B cell (primary cell): Measurements from ENCODE around the gene CNTNAP2. TPM values are rescaled to one million over a fixed set of nuclear protein-coding genes. Genes with fewer than 3 reads are reported as not detected.

ENCODE experiments used
- ATAC-seq: fragments of 200-7000 bp; cut with Tn5 transposase; one replicate; pipeline ENCODE4 v1.10.0; 2021; ENCODE audit warnings: low read depth, mild to moderate bottlenecking, moderate number of reproducible peaks, moderate library complexity
- CTCF ChIA-PET: fragments of 350-600 bp; sonication (Branson Sonifier 250); formaldehyde crosslinking; loops from one replicate; lab custom pipeline; 2021; ENCODE audit warnings: antibody characterized with exemption, inconsistent platforms; lab: Charles Lee
- POLR2A ChIA-PET: fragments of 350-600 bp; sonication (Branson Sonifier 250); formaldehyde crosslinking; loops from one replicate; lab custom pipeline; 2021; ENCODE audit warnings: antibody characterized with exemption; lab: Charles Lee
- DNase-seq: peaks from one replicate; pipeline ENCODE4 v3.0.0; 2013
- H2AFZ ChIP-seq: 2 replicates; pipeline ENCODE4 v1.6.1; 2012; ENCODE audit warnings: mild to moderate bottlenecking, low read depth, low read length; ENCODE audit not compliant: insufficient read depth, poor library complexity, severe bottlenecking
- H3K27ac ChIP-seq, 2 donors: 1 replicate in 1 of 2; 2 replicates in 1 of 2; pipeline ENCODE4 v1.5.1; 2012 to 2013; ENCODE audit warnings: low read length in 2 of 2, mild to moderate bottlenecking in 2 of 2, moderate library complexity in 1 of 2
- H3K27me3 ChIP-seq, 4 experiments: fragments of 200-600 bp in 1 of 4; sonication (generic) in 1 of 4; replicated peaks in 1 of 4; 1 replicate in 2 of 4; 2 replicates in 2 of 4; pipeline versions ENCODE4 v1.6.1 to v1.7.0; 2013 to 2016; ENCODE audit warnings: low read length in 3 of 4, mild to moderate bottlenecking in 2 of 4, mixed read lengths in 1 of 4, moderate library complexity in 1 of 4; ENCODE audit not compliant: insufficient read depth in 4 of 4, control insufficient read depth in 3 of 4; ENCODE audit errors: control extremely low read depth in 1 of 4
- H3K36me3 ChIP-seq, 2 experiments: replicated peaks in 1 of 2; 1 replicate in 1 of 2; 2 replicates in 1 of 2; pipeline versions ENCODE4 v1.6.1 to v1.7.1; 2013; ENCODE audit warnings: low read length in 1 of 2; ENCODE audit not compliant: insufficient read depth in 2 of 2, control insufficient read depth in 1 of 2; ENCODE audit errors: control extremely low read depth in 1 of 2, extremely low read depth in 1 of 2
- H3K4me1 ChIP-seq, 2 donors: fragments of 200-600 bp in 1 of 2; sonication (generic) in 1 of 2; 1 replicate in 1 of 2; 2 replicates in 1 of 2; pipeline versions ENCODE4 v1.5.1 to v1.6.1; 2013 to 2017; ENCODE audit warnings: low read length in 2 of 2; ENCODE audit not compliant: control insufficient read depth in 2 of 2, insufficient read depth in 2 of 2
- H3K4me2 ChIP-seq: replicated peaks from 2 replicates; pipeline ENCODE3; 2012; ENCODE audit warnings: mild to moderate bottlenecking, low read depth, low read length; ENCODE audit not compliant: poor library complexity, severe bottlenecking
- H3K4me3 ChIP-seq, 5 experiments: fragments of 200-600 bp in 1 of 5; sonication (generic) in 1 of 5; 1 replicate in 3 of 5; 2 replicates in 2 of 5; pipeline versions ENCODE4 v1.5.1 to v1.7.0; 2011 to 2016; ENCODE audit warnings: low read length in 4 of 5, mild to moderate bottlenecking in 4 of 5, low read depth in 2 of 5, control low read depth in 1 of 5, moderate library complexity in 1 of 5; ENCODE audit not compliant: insufficient read depth in 1 of 5; ENCODE audit errors: control extremely low read depth in 1 of 5, extremely low read depth in 1 of 5
- H3K79me2 ChIP-seq: fragments of 200-600 bp; sonication (generic); one replicate; pipeline ENCODE4 v1.6.0; 2016; ENCODE audit warnings: low read length; ENCODE audit not compliant: control insufficient read depth, insufficient read depth
- H3K9ac ChIP-seq: fragments of 200-600 bp; sonication (generic); 2 replicates; pipeline ENCODE4 v1.6.1; 2017; ENCODE audit warnings: mild to moderate bottlenecking, low read length, moderate library complexity
- H3K9me3 ChIP-seq, 3 donors: one replicate each; pipeline versions ENCODE4 v1.6.1 to v1.7.1; 2013; ENCODE audit warnings: low read length in 2 of 3; ENCODE audit not compliant: control insufficient read depth in 2 of 3, insufficient read depth in 1 of 3; ENCODE audit errors: control extremely low read depth in 1 of 3
- H4K20me1 ChIP-seq: 2 replicates; pipeline ENCODE4 v1.6.0; 2012; ENCODE audit warnings: mild to moderate bottlenecking, low read length; ENCODE audit not compliant: insufficient read depth, control insufficient read depth, poor library complexity, severe bottlenecking
- H3K27ac Mint-ChIP-seq: one replicate; pipeline ENCODE4 v1.8.0; 2021; ENCODE audit warnings: mixed read lengths
- H3K27me3 Mint-ChIP-seq: one replicate; pipeline ENCODE4 v1.8.0; 2021; ENCODE audit warnings: mixed read lengths
- H3K4me1 Mint-ChIP-seq: one replicate; pipeline ENCODE4 v1.8.0; 2021; ENCODE audit warnings: mixed read lengths
- H3K4me3 Mint-ChIP-seq: one replicate; pipeline ENCODE4 v1.8.0; 2021; ENCODE audit warnings: mixed read lengths
- H3K9me3 Mint-ChIP-seq: one replicate; pipeline ENCODE4 v1.8.0; 2022; ENCODE audit warnings: mixed read lengths; ENCODE audit not compliant: insufficient read depth
- EZH2 ChIP-seq: IDR thresholded peaks from 2 replicates; pipeline ENCODE4 v1.6.1; 2012; ENCODE audit warnings: borderline replicate concordance, low read depth, mild to moderate bottlenecking, moderate library complexity, low read length; ENCODE audit not compliant: insufficient read depth, poor library complexity, severe bottlenecking
- WGBS: methylation state at CpG from one replicate; pipeline ENCODE4 v1.1.5; 2013; ENCODE audit warnings: missing lambda C conversion rate; ENCODE audit not compliant: insufficient coverage; 5-methylcytosine and 5-hydroxymethylcytosine counted together
- intact Hi-C: fragments of 100-400 bp; cut with micrococcal nuclease; formaldehyde crosslinking; loops from one replicate; pipeline ENCODE4 v1.10.0; 2022
- polyA plus RNA-seq: library from polyadenylated mRNA; depleted of rRNA; stranded (reverse); fragments of >200 nt; gene quantifications from 2 replicates; pipeline ENCODE4 v1.2.3, GENCODE V29; 2012
- total RNA-seq, 2 donors: library from RNA; stranded (reverse); fragments of 120-200 nt in 1 of 2; gene quantifications; 1 replicate in 1 of 2; 2 replicates in 1 of 2; pipeline versions ENCODE4 v1.2.3 to v1.2.4, GENCODE V29; 2013 to 2022
- TF ChIP-seq, protein P1 (sequence below): fragments of 200-600 bp; IDR thresholded peaks from one replicate; pipeline ENCODE4 v1.8.0; 2022; ENCODE audit warnings: antibody characterized with exemption, mild to moderate bottlenecking

CNTNAP2 gene
- total and polyA plus RNA-seq, 2 donors (not counting 1 experiment from before 2014, with no cell fraction given) = 7.4 to 16.6 TPM

DNA sequence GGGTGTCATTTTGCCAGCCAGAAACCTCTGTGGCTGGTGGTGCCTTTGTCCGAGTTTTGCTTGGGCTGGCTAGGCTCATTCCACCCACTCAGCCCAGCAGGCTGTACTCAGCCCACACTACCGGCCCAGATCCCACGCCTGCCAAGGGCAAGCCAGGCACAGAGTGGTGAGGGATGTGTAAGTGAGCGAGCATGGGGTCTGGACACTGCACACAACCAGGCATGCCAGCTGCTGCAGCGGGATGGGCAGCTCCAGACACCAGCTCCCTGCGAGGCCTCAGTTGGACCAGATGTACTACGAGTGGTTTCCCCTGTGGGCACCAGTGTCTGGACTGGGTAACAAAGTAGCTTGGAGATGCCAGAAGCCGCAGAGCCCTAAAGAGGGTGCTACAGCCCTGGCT, 2339.8 kb downstream of the CNTNAP2 start:
- TF ChIP-seq, protein P1, sequence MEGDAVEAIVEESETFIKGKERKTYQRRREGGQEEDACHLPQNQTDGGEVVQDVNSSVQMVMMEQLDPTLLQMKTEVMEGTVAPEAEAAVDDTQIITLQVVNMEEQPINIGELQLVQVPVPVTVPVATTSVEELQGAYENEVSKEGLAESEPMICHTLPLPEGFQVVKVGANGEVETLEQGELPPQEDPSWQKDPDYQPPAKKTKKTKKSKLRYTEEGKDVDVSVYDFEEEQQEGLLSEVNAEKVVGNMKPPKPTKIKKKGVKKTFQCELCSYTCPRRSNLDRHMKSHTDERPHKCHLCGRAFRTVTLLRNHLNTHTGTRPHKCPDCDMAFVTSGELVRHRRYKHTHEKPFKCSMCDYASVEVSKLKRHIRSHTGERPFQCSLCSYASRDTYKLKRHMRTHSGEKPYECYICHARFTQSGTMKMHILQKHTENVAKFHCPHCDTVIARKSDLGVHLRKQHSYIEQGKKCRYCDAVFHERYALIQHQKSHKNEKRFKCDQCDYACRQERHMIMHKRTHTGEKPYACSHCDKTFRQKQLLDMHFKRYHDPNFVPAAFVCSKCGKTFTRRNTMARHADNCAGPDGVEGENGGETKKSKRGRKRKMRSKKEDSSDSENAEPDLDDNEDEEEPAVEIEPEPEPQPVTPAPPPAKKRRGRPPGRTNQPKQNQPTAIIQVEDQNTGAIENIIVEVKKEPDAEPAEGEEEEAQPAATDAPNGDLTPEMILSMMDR = no peak
- no peak for TF ChIP-seq EZH2
- ATAC-seq (no peak), DNase-seq (no peak)
- Mint-ChIP-seq H3K9me3 (no peaks in the 10 kb centered on the region), H3K27me3 (no peaks in the 10 kb centered on the region), H3K27ac (no peak overlapping the region), H3K4me3 (no peak overlapping the region), H3K4me1 (no peaks in the 10 kb centered on the region)
- H3K9me3 ChIP-seq = no peaks in the 10 kb centered on the region
- H3K79me2 ChIP-seq = no peaks in the 10 kb centered on the region
- H3K4me2 ChIP-seq = no peak overlapping the region
- no peak overlapping the region for H3K4me3 ChIP-seq
- CTCF ChIA-PET = no interaction called here
- 100% methylated on average over 6 of the region's 8 CpGs for WGBS
- no peak overlapping the region for H2AFZ ChIP-seq
- no peak overlapping the region for H3K27ac ChIP-seq
- H3K4me1 ChIP-seq = no peaks in the 10 kb centered on the region
- POLR2A ChIA-PET = no interaction called here
- intact Hi-C loops = no loop called here
- no peak overlapping the region for H3K9ac ChIP-seq
- no peaks in the 10 kb centered on the region for H3K36me3 ChIP-seq
- peaks cover 0 to 2% (median 0%) of the 10 kb centered on the region in 4 experiments for H3K27me3 ChIP-seq
- no peaks in the 10 kb centered on the region for H4K20me1 ChIP-seq

DNA sequence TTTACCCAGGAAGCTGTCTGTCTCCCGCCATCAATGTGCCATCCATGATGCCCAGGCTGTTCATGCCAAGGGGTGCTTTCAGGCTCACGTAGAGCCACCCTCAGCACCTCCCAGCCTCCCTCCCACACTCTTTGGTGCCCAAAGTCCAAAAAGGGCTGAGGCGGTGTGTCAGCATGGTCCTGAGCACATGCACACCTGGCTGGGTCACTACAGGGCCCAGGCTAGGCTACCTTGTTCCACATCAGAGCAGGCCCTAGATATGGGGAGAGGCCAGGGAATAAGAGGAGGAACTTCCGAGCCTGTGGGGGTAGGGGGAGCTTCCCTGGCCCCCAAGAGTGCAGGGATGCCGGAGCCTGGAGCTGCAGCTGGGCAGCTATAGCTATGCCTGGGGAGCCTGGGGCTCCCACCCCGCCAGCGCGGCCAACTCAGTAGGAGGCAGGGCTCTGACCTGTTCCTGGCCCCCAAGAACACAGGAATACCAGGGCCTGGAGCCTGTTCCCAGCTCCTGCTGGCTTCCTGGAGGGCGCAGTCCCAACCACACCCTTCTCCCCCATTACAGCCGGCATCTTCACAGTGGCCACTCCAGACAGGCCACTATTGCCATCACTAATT, 2340.8 kb downstream of the CNTNAP2 start:
- intact Hi-C loops = no loop called here
- no peak overlapping the region for H3K27ac Mint-ChIP-seq
- H3K36me3 ChIP-seq = no peaks in the 10 kb centered on the region
- no peaks in the 10 kb centered on the region for H4K20me1 ChIP-seq
- no peak overlapping the region for H3K4me2 ChIP-seq
- H3K9me3 ChIP-seq = no peaks in the 10 kb centered on the region
- ChIA-PET CTCF (interaction anchor here (0.8 to 1.1 kb wide), 2 partner anchors 10 to 193 kb away, joined by 3 to 6 read pairs; no protein-coding TSS in a partner anchor), POLR2A (interaction anchor here (0.6 kb wide), 1 partner anchor 104 kb away, joined by 3 read pairs; no protein-coding TSS in a partner anchor)
- H3K4me3 Mint-ChIP-seq = no peak overlapping the region
- TF ChIP-seq, protein P1 = no peak
- no peak for TF ChIP-seq EZH2
- no peak overlapping the region for H2AFZ ChIP-seq
- no peaks in the 10 kb centered on the region for H3K27me3 Mint-ChIP-seq
- no peak overlapping the region for H3K9ac ChIP-seq
- H3K27me3 ChIP-seq = peaks cover 0 to 2% (median 0%) of the 10 kb centered on the region in 4 experiments
- H3K9me3 Mint-ChIP-seq = peaks cover 4% of the 10 kb centered on the region
- no peaks in the 10 kb centered on the region for H3K79me2 ChIP-seq
- WGBS = 97% methylated on average over 8 of the region's 10 CpGs
- DNase-seq = no peak
- H3K4me1 ChIP-seq = no peaks in the 10 kb centered on the region
- no peaks in the 10 kb centered on the region for H3K4me1 Mint-ChIP-seq
- H3K4me3 ChIP-seq = no peak overlapping the region
- ATAC-seq = no peak
- H3K27ac ChIP-seq = no peak overlapping the region
